CD4-positive, alpha-beta T cell treated with Interleukin-17A for 1 hour (primary cell): Measurements from ENCODE around the gene GRIK1.
"Not testable (repeated sequence)": the region's sequence is repeated elsewhere in the genome, so short reads cannot be mapped to it uniquely, and the experiment has no call there.

Experiments
- DNase-seq: peaks from one replicate; pipeline ENCODE4 v3.0.0-alpha.2; 2020

The GRIK1 gene

DNA sequence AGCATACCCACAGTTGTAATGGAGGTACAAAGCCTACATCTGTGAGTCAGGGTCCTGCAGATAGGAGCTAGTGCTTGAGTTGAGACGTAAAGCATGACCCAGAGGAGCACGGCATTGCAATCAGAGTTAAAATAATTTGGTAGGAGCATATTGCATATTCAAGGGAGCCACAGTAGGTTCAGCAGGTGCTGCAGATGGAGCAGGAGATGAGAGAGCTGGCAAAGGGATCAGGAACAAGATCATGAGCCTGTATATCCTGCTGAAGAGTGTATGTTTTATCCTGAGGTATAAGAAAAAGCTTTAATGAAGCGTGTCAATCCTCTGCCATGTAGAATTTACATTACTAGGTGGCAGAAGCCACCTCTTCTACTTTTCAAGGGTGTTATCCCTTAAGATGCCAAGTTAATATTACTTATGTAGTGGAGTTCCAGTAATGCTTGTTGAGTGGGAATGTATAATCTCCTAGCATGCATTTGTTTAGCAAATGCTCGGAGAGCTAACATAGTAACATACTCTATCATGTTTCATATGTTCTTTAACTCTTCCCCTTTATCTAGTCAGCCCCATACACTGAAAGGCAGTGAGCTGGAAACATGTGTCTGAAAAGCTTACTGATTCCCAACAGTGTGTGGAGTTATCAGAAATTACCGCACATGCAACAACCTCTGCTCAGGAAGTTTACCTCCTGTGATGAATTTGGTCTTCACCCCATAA, 300.3 kb downstream of the GRIK1 start:
- DNase-seq, result no peak

GRCh38 chr21:29638761-29639327, 301.0 kb downstream of the GRIK1 start:
- no peak for DNase-seq

- DNase-seq, result no peak
Measured at GRCh38 chr21:29638138-29638537, 301.7 kb downstream of the GRIK1 start.

GRCh38 chr21:29637553-29637952, 302.2 kb downstream of the GRIK1 start:
- no peak for DNase-seq

DNA sequence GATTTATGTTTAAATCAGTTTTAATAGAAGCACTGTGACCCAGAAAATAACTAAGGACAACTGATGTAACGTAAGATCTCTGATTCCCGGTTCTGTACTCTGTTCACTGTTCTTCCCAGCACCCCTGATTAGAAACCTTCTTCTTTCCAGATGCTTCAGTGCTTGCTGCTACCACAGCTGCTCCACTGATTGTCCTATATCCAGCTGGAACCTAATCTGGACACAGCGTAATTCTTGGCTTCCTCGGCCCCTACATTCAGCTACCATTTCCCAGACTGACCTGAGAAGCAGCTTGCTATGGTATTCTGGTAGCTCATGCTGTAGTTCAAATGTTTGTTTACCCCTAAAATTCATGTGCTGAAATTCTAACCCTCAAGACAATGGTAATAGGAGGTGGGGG, 302.7 kb downstream of the GRIK1 start:
- DNase-seq, result no peak

- no peak for DNase-seq
Measured at GRCh38 chr21:29634418-29634817, 305.4 kb downstream of the GRIK1 start.

GRCh38 chr21:29633756-29634155, 306.0 kb downstream of the GRIK1 start:
- no peak for DNase-seq

DNA sequence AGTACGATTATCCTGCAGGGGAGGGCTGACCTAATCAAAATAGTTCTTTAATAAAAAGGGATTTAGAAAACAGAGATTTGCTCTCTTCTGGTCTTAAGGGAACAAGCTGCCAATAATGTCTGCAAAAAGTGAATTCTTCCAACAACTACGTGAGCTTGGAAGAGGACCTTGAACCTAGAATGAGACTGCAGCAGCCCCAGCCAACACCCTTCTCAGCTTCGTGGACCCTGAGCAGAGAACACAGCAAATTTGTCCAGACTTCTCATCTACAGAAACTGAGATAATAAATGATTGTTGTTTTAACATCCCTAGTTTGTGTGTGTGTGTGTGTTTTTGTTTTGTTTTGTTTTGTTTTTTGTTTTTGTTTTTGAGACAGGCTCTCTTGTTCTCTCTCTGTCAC, 309.4 kb downstream of the GRIK1 start:
- DNase-seq, result no peak

DNA sequence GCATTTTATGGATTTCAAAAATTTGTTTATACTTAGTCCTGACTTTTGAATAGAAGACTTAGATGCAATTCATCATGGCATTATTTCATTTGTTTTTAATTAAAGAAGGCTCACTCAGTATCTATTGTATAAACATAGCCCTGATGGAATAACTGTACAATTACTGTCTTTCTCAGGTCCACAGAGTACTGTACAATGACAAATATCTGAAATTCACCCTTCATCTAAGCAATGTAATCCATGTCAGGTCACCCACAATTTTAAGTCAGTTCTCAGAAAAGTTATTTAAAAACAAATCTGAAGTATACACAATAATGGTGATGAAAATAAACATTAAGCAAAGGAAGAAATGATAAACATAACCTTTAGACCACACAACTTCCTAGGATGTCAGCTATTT, 311.9 kb downstream of the GRIK1 start:
- DNase-seq, result no peak

GRCh38 chr21:29626801-29627470, 312.9 kb downstream of the GRIK1 start:
- DNase-seq, result no peak

DNA sequence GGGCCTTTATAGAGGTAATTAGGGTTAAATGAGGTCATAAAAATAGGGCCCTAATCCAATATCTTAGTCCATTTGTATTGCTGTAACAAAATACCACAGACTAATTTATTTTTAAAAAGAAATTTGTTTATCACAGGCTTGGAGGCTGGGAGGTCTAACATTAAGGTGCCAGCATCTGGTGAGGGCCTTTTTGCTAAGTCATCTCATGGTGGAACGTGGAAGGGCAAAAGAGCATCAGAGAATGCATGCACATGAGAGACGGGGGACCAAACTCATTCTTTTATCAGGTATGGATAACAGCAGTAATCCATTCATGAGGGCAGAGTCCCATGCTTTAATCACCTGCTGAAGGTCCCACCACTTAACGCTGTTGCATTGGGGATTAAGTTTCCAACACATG, 313.8 kb downstream of the GRIK1 start:
- DNase-seq, result no peak

GRCh38 chr21:29624776-29625175, 315.0 kb downstream of the GRIK1 start:
- DNase-seq, result no peak

- DNase-seq, result no peak
Measured at GRCh38 chr21:29621525-29621924, 318.3 kb downstream of the GRIK1 start.

GRCh38 chr21:29616209-29616751, 323.5 kb downstream of the GRIK1 start:
- no peak for DNase-seq

- DNase-seq, result no peak
Measured at GRCh38 chr21:29613877-29614276, 325.9 kb downstream of the GRIK1 start.

GRCh38 chr21:29613021-29613420, 326.8 kb downstream of the GRIK1 start:
- DNase-seq, result no peak

DNA sequence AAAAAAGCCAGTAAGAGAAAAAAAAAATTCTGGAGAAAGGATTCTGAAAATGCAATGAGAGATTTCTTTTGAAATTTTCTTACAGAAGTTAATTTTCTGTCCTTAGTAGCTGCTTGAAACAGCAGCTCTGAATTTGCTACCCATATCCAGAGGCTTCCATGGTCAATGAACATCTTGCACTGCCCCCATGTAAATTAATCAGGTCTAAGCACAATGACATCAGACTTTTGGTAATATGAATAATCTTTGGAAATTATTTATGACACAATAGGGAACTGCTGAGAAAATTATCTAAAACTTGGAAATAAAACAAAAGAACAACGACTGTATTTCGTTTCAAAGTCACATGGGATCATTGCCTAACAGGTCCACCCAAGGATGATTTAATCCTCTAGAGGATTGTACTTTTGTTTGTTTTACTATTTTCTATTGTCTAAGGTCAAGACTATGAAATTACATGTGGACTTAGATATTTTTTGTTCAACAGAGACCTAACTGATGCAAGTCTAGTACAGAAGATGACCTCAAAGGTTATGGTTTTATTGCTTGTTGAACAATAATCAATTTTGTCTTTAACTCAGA, 328.9 kb downstream of the GRIK1 start:
- no peak for DNase-seq

GRCh38 chr21:29606613-29607012, 333.2 kb downstream of the GRIK1 start:
- DNase-seq, result no peak

DNA sequence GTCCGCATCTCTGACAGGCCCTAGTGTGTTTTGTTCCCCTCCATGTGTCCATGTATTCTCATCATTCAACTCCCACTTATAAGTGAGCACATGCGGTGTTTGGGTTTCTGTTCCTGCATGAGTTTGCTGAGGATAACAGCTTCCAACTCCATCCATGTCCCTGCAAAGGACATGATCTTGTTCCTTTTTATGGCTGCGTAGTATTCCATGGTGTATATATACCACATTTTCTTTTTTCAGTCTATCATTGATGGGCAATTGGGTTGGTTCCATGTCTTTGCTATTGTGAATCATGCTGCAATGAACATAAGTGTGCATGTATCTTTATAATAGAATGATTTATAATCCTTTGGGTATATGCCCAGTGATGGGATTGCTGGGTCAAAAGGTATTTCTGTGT, 334.6 kb downstream of the GRIK1 start:
- DNase-seq, result not testable (repeated sequence)

- DNase-seq, result no peak
Measured at GRCh38 chr21:29604076-29604475, 335.7 kb downstream of the GRIK1 start.

GRCh38 chr21:29601047-29601446, 338.7 kb downstream of the GRIK1 start:
- no peak for DNase-seq

GRCh38 chr21:29586696-29587095, 353.1 kb downstream of the GRIK1 start:
- no peak for DNase-seq

GRCh38 chr21:29585462-29585861, 354.3 kb downstream of the GRIK1 start:
- no peak for DNase-seq

DNA sequence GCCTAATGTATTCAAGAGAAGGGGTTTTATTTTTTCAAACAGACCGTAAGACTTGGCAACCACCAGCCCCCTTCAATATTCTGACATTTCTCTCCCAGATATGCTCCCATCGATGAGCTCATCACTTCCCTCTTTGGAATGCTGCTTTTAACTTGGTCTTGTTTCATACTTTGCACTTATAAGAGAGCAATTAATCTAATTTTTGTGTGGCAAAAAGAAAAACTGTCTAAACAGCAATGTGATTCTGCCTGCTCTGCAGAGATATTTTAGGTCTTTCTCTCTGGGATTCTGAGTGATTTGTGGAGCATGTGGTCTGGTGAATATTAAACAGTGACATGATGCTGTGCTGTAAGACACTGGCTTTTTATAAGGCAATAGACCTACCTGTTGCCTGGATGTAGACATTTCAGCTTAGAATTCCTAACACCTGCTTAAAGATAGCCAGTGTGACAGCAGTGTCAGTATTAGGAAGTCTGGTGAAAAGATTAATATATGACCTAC, 356.3 kb downstream of the GRIK1 start:
- DNase-seq, result no peak
